Hepatocyte (in vitro differentiated cells): ENCODE results near the gene MICU2.

Source experiments
- CTCF ChIP-seq: fragments of 200-600 bp; sonication (generic); IDR thresholded peaks from 2 replicates; pipeline ENCODE4 v1.5.1; 2016; ENCODE audit warnings: antibody characterized with exemption, mild to moderate bottlenecking; ENCODE audit not compliant: poor library complexity
- EZH2 ChIP-seq: fragments of 200-600 bp; sonication (generic); IDR thresholded peaks from 2 replicates; pipeline ENCODE4 v1.6.1; 2016; ENCODE audit warnings: antibody characterized with exemption, mild to moderate bottlenecking, borderline replicate concordance
- EZH2phosphoT487 ChIP-seq: fragments of 200-600 bp; sonication (generic); IDR thresholded peaks from one replicate; pipeline ENCODE4 v1.6.1; 2018; ENCODE audit warnings: antibody characterized with exemption, mild to moderate bottlenecking, low read depth, moderate library complexity; ENCODE audit not compliant: unreplicated experiment, severe bottlenecking

- TF ChIP-seq CTCF (no peak), EZH2 (no peak), EZH2phosphoT487 (no peak)
Measured at GRCh38 chr13:21637296-21637695, 33.3 kb upstream of the MICU2 start.
